Measurements from ENCODE around the gene RANBP3.

The RANBP3 gene

DNA sequence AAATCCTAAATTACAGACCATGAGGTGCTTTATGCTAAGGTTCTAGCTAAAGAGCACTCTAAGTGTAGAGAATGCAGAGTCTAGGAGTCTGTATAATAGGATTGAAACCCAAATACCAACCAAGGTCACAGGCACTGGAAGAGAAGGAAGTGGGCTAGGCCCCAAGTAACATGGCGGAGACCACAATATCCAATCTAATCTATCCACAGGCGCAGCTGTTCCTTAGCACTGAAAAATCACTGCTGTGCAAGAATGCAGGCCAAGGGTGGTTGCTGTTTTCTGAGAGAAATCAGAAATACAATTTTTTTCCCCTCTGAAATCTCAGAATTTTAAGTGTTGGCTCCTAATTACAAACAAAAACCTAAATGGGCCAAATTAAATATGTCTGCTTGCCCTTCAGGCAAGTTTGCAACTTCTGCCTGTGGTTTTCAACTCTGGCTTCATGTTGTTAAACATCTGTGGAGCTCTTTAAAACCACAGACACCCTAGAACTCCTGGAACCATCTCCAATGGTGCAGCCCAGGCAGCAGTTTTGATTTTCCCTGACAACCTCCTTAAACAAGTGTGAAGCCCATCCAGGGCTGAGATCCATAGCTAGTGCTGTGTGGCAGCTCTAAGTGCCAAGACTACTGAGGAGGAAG, 6.1 kb downstream of the RANBP3 start:
- TF ChIP-seq ISL1 (CRISPR knock-in tag; IDR thresholded peaks at IDR 0.05): no peak
- no peak for TF ChIP-seq ZFP30 (CRISPR knock-in tag; IDR thresholded peaks at IDR 0.05)
- no peak for TF ChIP-seq SNAI2 (CRISPR knock-in tag; IDR thresholded peaks at IDR 0.05)
- no peak for TF ChIP-seq CSRNP3 (CRISPR knock-in tag; IDR thresholded peaks at IDR 0.05)
- TF ChIP-seq GLIS3 (CRISPR knock-in tag; IDR thresholded peaks at IDR 0.05): no peak
- no peak for TF ChIP-seq ESRRG (CRISPR knock-in tag; IDR thresholded peaks at IDR 0.05)
- no peak for TF ChIP-seq ZNF565 (CRISPR knock-in tag; conservative IDR thresholded peaks at IDR 0.05; ENCODE audit: low read depth)
- no peak for TF ChIP-seq ZNF70 (CRISPR knock-in tag; IDR thresholded peaks at IDR 0.05)
- no peak for TF ChIP-seq ZNF8 (CRISPR knock-in tag; IDR thresholded peaks at IDR 0.05)
- TF ChIP-seq RARB (CRISPR knock-in tag; IDR thresholded peaks at IDR 0.05): no peak
- no peak for TF ChIP-seq PATZ1 (CRISPR knock-in tag; IDR thresholded peaks at IDR 0.05; ENCODE audit: borderline replicate concordance)
- TF ChIP-seq, protein P1, sequence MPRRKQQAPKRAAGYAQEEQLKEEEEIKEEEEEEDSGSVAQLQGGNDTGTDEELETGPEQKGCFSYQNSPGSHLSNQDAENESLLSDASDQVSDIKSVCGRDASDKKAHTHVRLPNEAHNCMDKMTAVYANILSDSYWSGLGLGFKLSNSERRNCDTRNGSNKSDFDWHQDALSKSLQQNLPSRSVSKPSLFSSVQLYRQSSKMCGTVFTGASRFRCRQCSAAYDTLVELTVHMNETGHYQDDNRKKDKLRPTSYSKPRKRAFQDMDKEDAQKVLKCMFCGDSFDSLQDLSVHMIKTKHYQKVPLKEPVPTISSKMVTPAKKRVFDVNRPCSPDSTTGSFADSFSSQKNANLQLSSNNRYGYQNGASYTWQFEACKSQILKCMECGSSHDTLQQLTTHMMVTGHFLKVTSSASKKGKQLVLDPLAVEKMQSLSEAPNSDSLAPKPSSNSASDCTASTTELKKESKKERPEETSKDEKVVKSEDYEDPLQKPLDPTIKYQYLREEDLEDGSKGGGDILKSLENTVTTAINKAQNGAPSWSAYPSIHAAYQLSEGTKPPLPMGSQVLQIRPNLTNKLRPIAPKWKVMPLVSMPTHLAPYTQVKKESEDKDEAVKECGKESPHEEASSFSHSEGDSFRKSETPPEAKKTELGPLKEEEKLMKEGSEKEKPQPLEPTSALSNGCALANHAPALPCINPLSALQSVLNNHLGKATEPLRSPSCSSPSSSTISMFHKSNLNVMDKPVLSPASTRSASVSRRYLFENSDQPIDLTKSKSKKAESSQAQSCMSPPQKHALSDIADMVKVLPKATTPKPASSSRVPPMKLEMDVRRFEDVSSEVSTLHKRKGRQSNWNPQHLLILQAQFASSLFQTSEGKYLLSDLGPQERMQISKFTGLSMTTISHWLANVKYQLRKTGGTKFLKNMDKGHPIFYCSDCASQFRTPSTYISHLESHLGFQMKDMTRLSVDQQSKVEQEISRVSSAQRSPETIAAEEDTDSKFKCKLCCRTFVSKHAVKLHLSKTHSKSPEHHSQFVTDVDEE (CRISPR knock-in tag; IDR thresholded peaks at IDR 0.05): no peak
- TF ChIP-seq ZC3H10 (CRISPR knock-in tag; IDR thresholded peaks at IDR 0.05): no peak
- TF ChIP-seq PPARA (CRISPR knock-in tag; IDR thresholded peaks at IDR 0.05; ENCODE audit: borderline replicate concordance): no peak
- no peak for ATAC-seq

DNA sequence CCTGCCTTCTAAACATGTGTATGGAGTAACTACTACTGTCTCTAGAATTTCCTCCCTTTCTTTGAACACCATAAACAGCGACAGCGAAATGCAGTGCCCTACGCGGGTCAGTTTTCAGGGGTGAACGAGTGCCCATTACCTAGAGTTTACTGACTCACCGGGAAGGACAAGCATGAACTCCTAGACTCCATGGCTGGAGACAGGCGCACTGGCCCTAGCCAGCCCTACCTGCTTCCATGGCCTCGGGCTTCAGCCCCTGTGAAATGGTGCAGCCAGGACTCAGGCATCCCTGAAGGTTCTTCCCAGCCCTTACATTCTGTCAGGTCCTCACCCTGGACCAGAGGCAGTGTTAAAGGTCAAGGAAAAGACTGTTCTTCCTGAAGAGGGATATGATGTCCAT, 8.5 kb downstream of the RANBP3 start:
- TF ChIP-seq ZNF8 (CRISPR knock-in tag; IDR thresholded peaks at IDR 0.05): no peak
- ATAC-seq: no peak

GRCh38 chr19:5968431-5969373, 9.2 kb downstream of the RANBP3 start:
- ATAC-seq: no peak; the same call in 2 of the 3 replicates
- no peak for TF ChIP-seq ZC3H10 (CRISPR knock-in tag; IDR thresholded peaks at IDR 0.05)
- TF ChIP-seq ESRRG (CRISPR knock-in tag; IDR thresholded peaks at IDR 0.05): no peak
- TF ChIP-seq PATZ1 (CRISPR knock-in tag; IDR thresholded peaks at IDR 0.05; ENCODE audit: borderline replicate concordance): no peak
- TF ChIP-seq SNAI2 (CRISPR knock-in tag; IDR thresholded peaks at IDR 0.05): no peak
- no peak for TF ChIP-seq ZFP3 (CRISPR knock-in tag; IDR thresholded peaks at IDR 0.05)
- TF ChIP-seq OSR1 (CRISPR knock-in tag; IDR thresholded peaks at IDR 0.05): no peak
- TF ChIP-seq, protein P2, sequence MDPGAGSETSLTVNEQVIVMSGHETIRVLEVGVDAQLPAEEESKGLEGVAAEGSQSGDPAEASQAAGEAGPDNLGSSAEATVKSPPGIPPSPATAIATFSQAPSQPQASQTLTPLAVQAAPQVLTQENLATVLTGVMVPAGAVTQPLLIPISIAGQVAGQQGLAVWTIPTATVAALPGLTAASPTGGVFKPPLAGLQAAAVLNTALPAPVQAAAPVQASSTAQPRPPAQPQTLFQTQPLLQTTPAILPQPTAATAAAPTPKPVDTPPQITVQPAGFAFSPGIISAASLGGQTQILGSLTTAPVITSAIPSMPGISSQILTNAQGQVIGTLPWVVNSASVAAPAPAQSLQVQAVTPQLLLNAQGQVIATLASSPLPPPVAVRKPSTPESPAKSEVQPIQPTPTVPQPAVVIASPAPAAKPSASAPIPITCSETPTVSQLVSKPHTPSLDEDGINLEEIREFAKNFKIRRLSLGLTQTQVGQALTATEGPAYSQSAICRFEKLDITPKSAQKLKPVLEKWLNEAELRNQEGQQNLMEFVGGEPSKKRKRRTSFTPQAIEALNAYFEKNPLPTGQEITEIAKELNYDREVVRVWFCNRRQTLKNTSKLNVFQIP (CRISPR knock-in tag; IDR thresholded peaks at IDR 0.05; ENCODE audit: borderline replicate concordance, low read depth): no peak
- TF ChIP-seq ZFP30 (CRISPR knock-in tag; IDR thresholded peaks at IDR 0.05): no peak
- TF ChIP-seq RARB (CRISPR knock-in tag; IDR thresholded peaks at IDR 0.05): no peak
- TF ChIP-seq PPARA (CRISPR knock-in tag; IDR thresholded peaks at IDR 0.05; ENCODE audit: borderline replicate concordance): no peak
- TF ChIP-seq, protein P1 (CRISPR knock-in tag; IDR thresholded peaks at IDR 0.05): no peak
- no peak for TF ChIP-seq BACH2 (CRISPR knock-in tag; IDR thresholded peaks at IDR 0.05; ENCODE audit: borderline replicate concordance)

Data from SK-N-SH treated with all-trans-retinoic acid at 6 μM for 48 hours (cell line).